Thyroid gland (tissue), 4 donors: ENCODE results near the gene CLTC.

Source experiments
- POLR2A ChIP-seq, 2 donors: fragments of 450-650 bp; IDR thresholded peaks; one replicate each; pipeline ENCODE4 v1.6.1; 2017; ENCODE audit warnings: antibody characterized with exemption in 2 of 2, mild to moderate bottlenecking in 2 of 2, moderate library complexity in 1 of 2
- TF ChIP-seq, protein P1 (sequence below), 6 experiments: fragments of 200-600 bp in 3 of 6; fragments of 450-650 bp in 3 of 6; sonication (generic) in 3 of 6; IDR thresholded peaks; one replicate each; pipeline ENCODE4 v1.5.1; 2016 to 2019; ENCODE audit warnings: antibody characterized with exemption in 6 of 6, mild to moderate bottlenecking in 2 of 6, inconsistent platforms in 1 of 6, moderate library complexity in 1 of 6

GRCh38 chr17:59620064-59620359 is 317 bp downstream of the CLTC start:
- TF ChIP-seq, protein P1, sequence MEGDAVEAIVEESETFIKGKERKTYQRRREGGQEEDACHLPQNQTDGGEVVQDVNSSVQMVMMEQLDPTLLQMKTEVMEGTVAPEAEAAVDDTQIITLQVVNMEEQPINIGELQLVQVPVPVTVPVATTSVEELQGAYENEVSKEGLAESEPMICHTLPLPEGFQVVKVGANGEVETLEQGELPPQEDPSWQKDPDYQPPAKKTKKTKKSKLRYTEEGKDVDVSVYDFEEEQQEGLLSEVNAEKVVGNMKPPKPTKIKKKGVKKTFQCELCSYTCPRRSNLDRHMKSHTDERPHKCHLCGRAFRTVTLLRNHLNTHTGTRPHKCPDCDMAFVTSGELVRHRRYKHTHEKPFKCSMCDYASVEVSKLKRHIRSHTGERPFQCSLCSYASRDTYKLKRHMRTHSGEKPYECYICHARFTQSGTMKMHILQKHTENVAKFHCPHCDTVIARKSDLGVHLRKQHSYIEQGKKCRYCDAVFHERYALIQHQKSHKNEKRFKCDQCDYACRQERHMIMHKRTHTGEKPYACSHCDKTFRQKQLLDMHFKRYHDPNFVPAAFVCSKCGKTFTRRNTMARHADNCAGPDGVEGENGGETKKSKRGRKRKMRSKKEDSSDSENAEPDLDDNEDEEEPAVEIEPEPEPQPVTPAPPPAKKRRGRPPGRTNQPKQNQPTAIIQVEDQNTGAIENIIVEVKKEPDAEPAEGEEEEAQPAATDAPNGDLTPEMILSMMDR (IDR thresholded peaks at IDR 0.05), result no peak
- TF ChIP-seq POLR2A (IDR thresholded peaks at IDR 0.05), result no peak
